NCI-H1436 treated with DMSO at 0.1 percent for 48 hours (cell line): Measurements from ENCODE around the gene NBDY.
"Not testable (repeated sequence)": the region's sequence is repeated elsewhere in the genome, so short reads cannot be mapped to it uniquely, and the experiment has no call there.

Source experiments
- DNase-seq: peaks from one replicate; lab custom pipeline; 2025; lab: John Stamatoyannopoulos, UW

Gene NBDY

GRCh38 chrX:56802428-56802827 is 73.4 kb downstream of the NBDY start:
- no peak for DNase-seq

GRCh38 chrX:56802921-56803849 is 74.1 kb downstream of the NBDY start:
- no peak for DNase-seq

- DNase-seq: no peak
These were observed 75.0 kb downstream of the NBDY start for GRCh38 chrX:56803850-56804681.

GRCh38 chrX:56804867-56805266 is 75.8 kb downstream of the NBDY start:
- DNase-seq: no peak

- no peak for DNase-seq
These were observed 76.4 kb downstream of the NBDY start for GRCh38 chrX:56805399-56805798.

- not testable (repeated sequence) for DNase-seq
These were observed 77.1 kb downstream of the NBDY start for GRCh38 chrX:56806176-56806575.

GRCh38 chrX:56811599-56811998 is 82.6 kb downstream of the NBDY start:
- no peak for DNase-seq

GRCh38 chrX:56812515-56813105 is 83.6 kb downstream of the NBDY start:
- DNase-seq: no peak

GRCh38 chrX:56813318-56813837 is 84.3 kb downstream of the NBDY start:
- no peak for DNase-seq

GRCh38 chrX:56817179-56817578 is 88.1 kb downstream of the NBDY start:
- DNase-seq: no peak

- DNase-seq: no peak
These were observed 97.0 kb downstream of the NBDY start for GRCh38 chrX:56826020-56826419.

GRCh38 chrX:56833626-56834025 is 104.6 kb downstream of the NBDY start:
- no peak for DNase-seq

- no peak for DNase-seq
These were observed 124.4 kb downstream of the NBDY start for GRCh38 chrX:56853436-56853835.

GRCh38 chrX:56857042-56857441 is 128.0 kb downstream of the NBDY start:
- no peak for DNase-seq

GRCh38 chrX:56860888-56861287 is 131.8 kb downstream of the NBDY start:
- no peak for DNase-seq
